ENCODE results near the gene FAM110A. TPM values are rescaled to one million over a fixed set of nuclear protein-coding genes. Genes with fewer than 3 reads are reported as not detected.
"Not testable (repeated sequence)": the region's sequence is repeated elsewhere in the genome, so short reads cannot be mapped to it uniquely, and the experiment has no call there.

The FAM110A gene
- total RNA-seq, 3 donors from 2014 or later, result 6.8 to 8.9 (median 7.9) TPM

- no peak overlapping the region for H3K4me3 Mint-ChIP-seq
Observed at GRCh38 chr20:843912-844311, 10.4 kb downstream of the FAM110A start.

DNA sequence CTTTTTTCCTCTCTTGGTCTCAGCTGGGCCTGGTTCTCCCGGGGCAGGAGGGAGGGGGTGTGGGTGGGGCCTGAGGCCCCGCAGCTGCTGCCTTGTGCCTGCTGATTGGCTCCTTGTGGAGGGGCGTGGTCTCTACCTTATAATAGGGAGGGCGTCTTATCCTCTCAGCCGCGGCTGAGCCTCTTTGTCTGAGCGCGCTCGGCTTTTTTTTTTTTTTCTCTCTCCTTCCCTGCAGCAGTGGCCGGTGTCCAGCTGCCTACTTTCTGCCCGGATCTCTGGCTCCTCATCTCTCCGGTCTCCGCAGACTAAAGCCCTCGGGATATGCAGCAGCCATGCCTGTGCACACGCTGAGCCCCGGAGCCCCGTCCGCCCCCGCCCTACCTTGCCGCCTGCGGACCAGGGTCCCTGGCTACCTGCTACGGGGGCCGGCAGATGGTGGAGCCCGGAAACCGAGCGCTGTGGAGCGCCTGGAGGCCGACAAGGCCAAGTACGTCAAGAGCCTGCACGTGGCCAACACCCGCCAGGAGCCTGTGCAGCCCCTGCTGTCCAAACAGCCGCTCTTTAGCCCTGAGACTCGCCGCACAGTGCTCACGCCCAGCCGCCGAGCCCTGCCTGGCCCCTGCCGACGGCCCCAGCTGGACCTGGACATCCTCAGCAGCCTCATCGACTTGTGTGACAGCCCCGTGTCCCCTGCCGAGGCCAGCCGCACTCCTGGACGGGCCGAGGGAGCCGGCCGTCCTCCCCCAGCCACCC is 11.1 kb downstream of the FAM110A start:
- Mint-ChIP-seq H3K4me3 (peak overlapping the region; percentile 86), H3K4me1 (ENCODE audit: low read depth) (peaks cover 55% of the 10 kb centered on the region), H3K27me3 (ENCODE audit: low read depth) (no peaks in the 10 kb centered on the region), H3K9me3 (no peaks in the 10 kb centered on the region), H3K36me3 (ENCODE audit: insufficient read depth) (no peaks in the 10 kb centered on the region)
- ATAC-seq, result peak; percentile 94
- DNase-seq, result peak; percentile 87

More at GRCh38 chr20:843912-844311, 10.4 kb downstream of the FAM110A start:
- ATAC-seq (no peak), DNase-seq (no peak)
- Mint-ChIP-seq H3K4me1 (ENCODE audit: low read depth) (peaks cover 57% of the 10 kb centered on the region), H3K9me3 (no peaks in the 10 kb centered on the region), H3K36me3 (ENCODE audit: insufficient read depth) (no peaks in the 10 kb centered on the region), H3K27me3 (ENCODE audit: low read depth) (no peaks in the 10 kb centered on the region)

- H3K4me3 Mint-ChIP-seq, result peak overlapping the region; percentile 81
- H3K27me3 Mint-ChIP-seq (ENCODE audit: low read depth), result no peaks in the 10 kb centered on the region
- DNase-seq (no peak), ATAC-seq (no peak)
- H3K4me1 Mint-ChIP-seq (ENCODE audit: low read depth), result peaks cover 56% of the 10 kb centered on the region
- H3K9me3 Mint-ChIP-seq, result no peaks in the 10 kb centered on the region
- H3K36me3 Mint-ChIP-seq (ENCODE audit: insufficient read depth), result no peaks in the 10 kb centered on the region
Observed at GRCh38 chr20:845226-845868, 11.8 kb downstream of the FAM110A start.

GRCh38 chr20:845941-846893 is 12.7 kb downstream of the FAM110A start:
- DNase-seq, result no peak
- no peak for ATAC-seq

GRCh38 chr20:846894-847278 is 13.4 kb downstream of the FAM110A start:
- Mint-ChIP-seq H3K36me3 (ENCODE audit: insufficient read depth) (peaks cover 5% of the 10 kb centered on the region), H3K4me3 (peak overlapping the region; percentile 81), H3K4me1 (ENCODE audit: low read depth) (peaks cover 63% of the 10 kb centered on the region), H3K27me3 (ENCODE audit: low read depth) (no peaks in the 10 kb centered on the region), H3K9me3 (no peaks in the 10 kb centered on the region)
- DNase-seq (peak; percentile 42), ATAC-seq (peak; percentile 8 to 18)

More at GRCh38 chr20:845941-846893, 12.7 kb downstream of the FAM110A start:
- peak overlapping the region; percentile 81 for H3K4me3 Mint-ChIP-seq
- H3K9me3 Mint-ChIP-seq, result no peaks in the 10 kb centered on the region
- H3K4me1 Mint-ChIP-seq (ENCODE audit: low read depth), result peaks cover 60% of the 10 kb centered on the region
- peaks cover 3% of the 10 kb centered on the region for H3K36me3 Mint-ChIP-seq (ENCODE audit: insufficient read depth)
- no peaks in the 10 kb centered on the region for H3K27me3 Mint-ChIP-seq (ENCODE audit: low read depth)

GRCh38 chr20:848193-848592 is 14.7 kb downstream of the FAM110A start:
- no peaks in the 10 kb centered on the region for H3K27me3 Mint-ChIP-seq (ENCODE audit: low read depth)
- no peaks in the 10 kb centered on the region for H3K9me3 Mint-ChIP-seq
- DNase-seq (no peak), ATAC-seq (no peak)
- peaks cover 7% of the 10 kb centered on the region for H3K36me3 Mint-ChIP-seq (ENCODE audit: insufficient read depth)
- no peak overlapping the region for H3K4me3 Mint-ChIP-seq
- peaks cover 62% of the 10 kb centered on the region for H3K4me1 Mint-ChIP-seq (ENCODE audit: low read depth)

DNA sequence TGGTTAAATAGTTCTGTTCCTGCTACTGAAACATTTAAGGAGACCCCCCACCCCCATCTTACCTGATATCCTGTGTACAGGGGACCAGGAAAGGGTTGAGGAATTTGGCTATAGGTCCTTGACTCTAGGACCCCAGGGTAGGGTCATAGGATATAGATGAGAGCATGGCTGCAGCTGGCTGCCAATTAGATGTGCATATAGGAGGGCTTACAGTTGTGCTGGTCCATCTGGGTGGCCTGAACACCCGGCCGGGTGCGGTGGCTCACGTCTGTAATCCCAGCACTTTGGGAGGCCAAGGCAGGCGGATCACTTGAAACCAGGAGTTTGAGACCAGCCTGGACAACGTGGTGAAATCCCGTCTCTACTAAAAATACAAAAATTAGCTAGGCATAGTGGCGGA is 15.2 kb downstream of the FAM110A start:
- peaks cover 63% of the 10 kb centered on the region for H3K4me1 Mint-ChIP-seq (ENCODE audit: low read depth)
- H3K4me3 Mint-ChIP-seq; ATAC-seq; H3K36me3 Mint-ChIP-seq (ENCODE audit: insufficient read depth); DNase-seq; H3K9me3 Mint-ChIP-seq; H3K27me3 Mint-ChIP-seq (ENCODE audit: low read depth): not testable (repeated sequence)

GRCh38 chr20:853406-853996 is 20.0 kb downstream of the FAM110A start:
- DNase-seq (no peak), ATAC-seq (peak in 1 of 2 donors; percentile 14)
- Mint-ChIP-seq H3K4me1 (ENCODE audit: low read depth) (peaks cover 64% of the 10 kb centered on the region), H3K9me3 (no peaks in the 10 kb centered on the region), H3K4me3 (no peak overlapping the region), H3K27me3 (ENCODE audit: low read depth) (no peaks in the 10 kb centered on the region), H3K36me3 (ENCODE audit: insufficient read depth) (peaks cover 8% of the 10 kb centered on the region)

GRCh38 chr20:854601-855000 is 21.1 kb downstream of the FAM110A start:
- no peaks in the 10 kb centered on the region for H3K9me3 Mint-ChIP-seq
- DNase-seq (no peak), ATAC-seq (no peak)
- peaks cover 70% of the 10 kb centered on the region for H3K4me1 Mint-ChIP-seq (ENCODE audit: low read depth)
- H3K27me3 Mint-ChIP-seq (ENCODE audit: low read depth), result no peaks in the 10 kb centered on the region
- no peak overlapping the region for H3K4me3 Mint-ChIP-seq
- peaks cover 8% of the 10 kb centered on the region for H3K36me3 Mint-ChIP-seq (ENCODE audit: insufficient read depth)

DNA sequence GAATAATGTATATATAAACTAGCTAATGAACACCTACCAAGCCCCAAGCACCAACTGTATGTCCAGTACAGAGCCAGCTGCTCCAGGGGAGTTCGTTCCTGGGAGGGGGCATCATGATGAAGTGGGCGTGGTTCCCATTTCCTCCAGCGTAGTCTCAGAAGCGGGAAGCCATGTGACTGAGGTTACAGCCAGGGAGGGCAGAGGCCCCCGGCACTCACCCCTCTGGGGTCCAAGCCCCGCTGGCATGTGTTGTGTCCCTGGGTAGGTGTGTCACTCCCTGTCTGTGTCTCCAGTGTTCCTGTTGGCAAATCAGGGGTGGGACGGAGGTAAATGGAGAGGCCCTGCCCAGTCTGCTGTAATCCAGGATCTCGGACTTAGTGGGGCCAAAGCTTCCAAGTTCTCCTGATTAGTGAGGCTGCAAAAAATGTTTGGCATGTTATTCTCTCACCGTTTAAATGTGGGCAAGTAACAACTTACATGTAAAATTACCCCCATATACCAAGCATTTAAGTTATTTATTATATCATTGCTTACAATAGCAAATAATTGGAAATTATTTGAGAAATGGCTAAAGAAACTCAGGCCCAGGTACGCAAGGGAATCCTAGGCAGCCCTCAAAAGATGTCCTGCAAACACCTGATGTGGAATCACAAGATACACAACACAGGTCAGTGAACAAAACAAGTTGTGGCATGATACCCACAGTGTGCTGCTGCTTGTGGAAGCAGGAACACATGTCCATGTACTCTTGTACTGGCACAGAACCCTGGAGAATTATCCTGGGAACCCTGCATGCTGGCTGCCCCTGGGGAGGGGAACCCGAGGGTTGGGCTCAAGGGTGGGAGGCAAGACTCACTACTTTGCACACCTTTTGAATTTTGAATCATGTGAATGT is 22.2 kb downstream of the FAM110A start:
- DNase-seq, result no peak
- Mint-ChIP-seq H3K27me3 (ENCODE audit: low read depth) (no peaks in the 10 kb centered on the region), H3K4me1 (ENCODE audit: low read depth) (peaks cover 72% of the 10 kb centered on the region), H3K9me3 (no peaks in the 10 kb centered on the region), H3K36me3 (ENCODE audit: insufficient read depth) (peaks cover 6% of the 10 kb centered on the region), H3K4me3 (no peak overlapping the region)
- no peak for ATAC-seq

DNA sequence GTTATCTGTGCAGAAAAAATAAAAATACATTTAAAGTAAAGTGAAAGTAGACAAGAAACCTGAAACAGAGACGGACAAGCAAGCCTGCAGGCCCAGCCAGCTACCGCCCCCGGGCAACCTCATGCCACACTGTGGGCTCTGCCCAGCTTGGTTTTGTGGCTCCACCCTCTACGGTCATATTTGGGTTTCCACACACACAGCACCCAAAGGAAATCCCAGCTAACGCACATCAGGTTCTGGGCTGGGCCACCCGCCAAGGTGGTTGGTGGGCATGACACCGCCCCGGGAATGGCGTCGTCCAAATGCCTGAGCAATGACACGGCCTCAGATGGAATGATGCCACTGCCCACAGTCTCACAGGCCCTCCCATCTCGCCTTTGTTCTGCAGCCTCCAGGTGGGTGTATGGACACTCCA is 22.9 kb downstream of the FAM110A start:
- Mint-ChIP-seq H3K9me3 (no peaks in the 10 kb centered on the region), H3K4me3 (peak overlapping the region; percentile 4), H3K4me1 (ENCODE audit: low read depth) (peaks cover 67% of the 10 kb centered on the region), H3K27me3 (ENCODE audit: low read depth) (no peaks in the 10 kb centered on the region), H3K36me3 (ENCODE audit: insufficient read depth) (peaks cover 4% of the 10 kb centered on the region)
- ATAC-seq (peak; percentile 79 to 85), DNase-seq (peak; percentile 27)

GRCh38 chr20:858011-858410 is 24.5 kb downstream of the FAM110A start:
- Mint-ChIP-seq H3K9me3 (no peaks in the 10 kb centered on the region), H3K4me1 (ENCODE audit: low read depth) (peaks cover 58% of the 10 kb centered on the region)

DNA sequence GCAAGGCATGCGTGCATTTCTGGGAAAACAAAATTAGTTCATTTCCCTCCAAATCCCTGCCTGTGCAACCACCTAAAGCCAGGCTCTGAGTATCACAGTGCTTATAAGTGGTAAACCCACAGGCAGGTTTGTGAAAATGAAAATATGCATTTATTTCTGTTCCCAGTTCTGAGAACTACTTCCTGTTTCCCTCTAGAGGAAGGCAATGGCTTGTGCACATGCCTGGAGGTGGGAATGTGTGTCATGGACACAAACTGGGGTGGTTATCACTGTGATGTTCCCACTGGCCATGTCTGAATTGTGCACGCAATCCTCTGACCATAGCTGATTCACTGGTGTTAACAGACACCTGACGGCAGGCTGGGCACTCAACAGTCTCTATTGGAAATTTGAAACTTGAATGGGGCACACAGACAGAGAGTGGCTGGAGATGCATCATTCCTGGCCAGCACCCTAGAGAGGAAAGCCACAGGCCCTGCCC is 26.3 kb downstream of the FAM110A start:
- DNase-seq (no peak), ATAC-seq (peak in 1 of 2 donors; percentile 20)
- Mint-ChIP-seq H3K4me3 (no peak overlapping the region), H3K36me3 (ENCODE audit: insufficient read depth) (no peaks in the 10 kb centered on the region), H3K4me1 (ENCODE audit: low read depth) (peaks cover 46% of the 10 kb centered on the region), H3K27me3 (ENCODE audit: low read depth) (no peaks in the 10 kb centered on the region), H3K9me3 (no peaks in the 10 kb centered on the region)

More at GRCh38 chr20:858011-858410, 24.5 kb downstream of the FAM110A start:
- ATAC-seq, result no peak
- H3K4me3 Mint-ChIP-seq, result no peak overlapping the region
- DNase-seq, result no peak
- H3K36me3 Mint-ChIP-seq (ENCODE audit: insufficient read depth), result peaks cover 2% of the 10 kb centered on the region
- H3K27me3 Mint-ChIP-seq (ENCODE audit: low read depth), result no peaks in the 10 kb centered on the region
